Stimulated activated naive B cell treated with anti-CD40 and anti-IgM and Interleukin-4, amounts not matched to agents 10 μg/mL and 1 μg/mL and 100 μg/mL, for 72 hours (primary cell): ENCODE measurements around the gene EPS8L2.
A peak's percentile ranks its signal among the peaks of the same experiment; 100 is the strongest.

Experiments used
- ATAC-seq, 2 donors: fragments of 150-1000 bp; cut with Tn5 transposase; replicated peaks; 2 replicates each; pipeline ENCODE4 v1.10.0; 2021; ENCODE audit warnings: moderate library complexity in 1 of 2
- DNase-seq: peaks from one replicate; pipeline ENCODE4 v3.0.0; 2021
- H3K27ac Mint-ChIP-seq: one replicate; pipeline ENCODE4 v1.8.0; 2022; ENCODE audit warnings: mild to moderate bottlenecking, mixed read lengths
- H3K27me3 Mint-ChIP-seq, 2 donors: one replicate each; pipeline ENCODE4 v1.8.0; 2022; ENCODE audit warnings: mixed read lengths in 2 of 2
- H3K36me3 Mint-ChIP-seq, 2 donors: one replicate each; pipeline ENCODE4 v1.8.0; 2022; ENCODE audit warnings: mixed read lengths in 2 of 2, mild to moderate bottlenecking in 1 of 2
- H3K4me1 Mint-ChIP-seq, 2 donors: one replicate each; pipeline ENCODE4 v1.8.0; 2022; ENCODE audit warnings: mixed read lengths in 2 of 2, mild to moderate bottlenecking in 1 of 2
- H3K4me3 Mint-ChIP-seq, 2 donors: one replicate each; pipeline ENCODE4 v1.8.0; 2022; ENCODE audit warnings: mild to moderate bottlenecking in 2 of 2, mixed read lengths in 2 of 2, moderate library complexity in 1 of 2
- H3K9me3 Mint-ChIP-seq, 2 donors: one replicate each; pipeline ENCODE4 v1.8.0; 2022; ENCODE audit warnings: mixed read lengths in 2 of 2, mild to moderate bottlenecking in 1 of 2

The EPS8L2 gene

DNA sequence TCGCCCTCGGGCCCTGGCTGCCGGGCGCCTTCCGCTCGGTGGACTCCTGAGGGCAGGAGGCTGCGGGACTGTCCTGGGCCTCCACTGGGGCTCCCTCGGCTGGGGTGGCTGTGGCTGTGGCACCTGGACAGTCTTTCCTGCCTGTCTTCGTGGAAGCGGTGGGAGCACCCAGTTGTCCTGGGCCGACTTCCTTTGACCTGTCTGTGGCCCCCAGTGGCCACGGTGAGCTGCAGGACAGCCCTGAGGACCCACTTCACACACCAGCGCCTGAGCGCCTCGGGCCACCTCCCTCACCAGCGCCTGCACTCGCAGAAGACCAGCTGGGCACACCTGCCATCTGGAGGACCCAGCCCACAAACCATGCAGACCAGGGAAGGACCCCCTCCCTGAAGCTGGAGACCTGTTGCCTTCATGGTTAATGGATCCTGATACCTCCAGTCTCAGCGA lies 1.8 kb upstream of the EPS8L2 start:
- H3K27me3 Mint-ChIP-seq, result peaks cover 16% of the 10 kb centered on the region in 2 donors
- ATAC-seq (no peak), DNase-seq (no peak)
- H3K36me3 Mint-ChIP-seq, result peaks cover 19 to 21% of the 10 kb centered on the region in 2 donors
- H3K27ac Mint-ChIP-seq, result no peak overlapping the region
- no peak overlapping the region for H3K4me3 Mint-ChIP-seq
- peaks cover 10 to 33% of the 10 kb centered on the region in 2 donors for H3K4me1 Mint-ChIP-seq
- no peaks in the 10 kb centered on the region for H3K9me3 Mint-ChIP-seq

DNA sequence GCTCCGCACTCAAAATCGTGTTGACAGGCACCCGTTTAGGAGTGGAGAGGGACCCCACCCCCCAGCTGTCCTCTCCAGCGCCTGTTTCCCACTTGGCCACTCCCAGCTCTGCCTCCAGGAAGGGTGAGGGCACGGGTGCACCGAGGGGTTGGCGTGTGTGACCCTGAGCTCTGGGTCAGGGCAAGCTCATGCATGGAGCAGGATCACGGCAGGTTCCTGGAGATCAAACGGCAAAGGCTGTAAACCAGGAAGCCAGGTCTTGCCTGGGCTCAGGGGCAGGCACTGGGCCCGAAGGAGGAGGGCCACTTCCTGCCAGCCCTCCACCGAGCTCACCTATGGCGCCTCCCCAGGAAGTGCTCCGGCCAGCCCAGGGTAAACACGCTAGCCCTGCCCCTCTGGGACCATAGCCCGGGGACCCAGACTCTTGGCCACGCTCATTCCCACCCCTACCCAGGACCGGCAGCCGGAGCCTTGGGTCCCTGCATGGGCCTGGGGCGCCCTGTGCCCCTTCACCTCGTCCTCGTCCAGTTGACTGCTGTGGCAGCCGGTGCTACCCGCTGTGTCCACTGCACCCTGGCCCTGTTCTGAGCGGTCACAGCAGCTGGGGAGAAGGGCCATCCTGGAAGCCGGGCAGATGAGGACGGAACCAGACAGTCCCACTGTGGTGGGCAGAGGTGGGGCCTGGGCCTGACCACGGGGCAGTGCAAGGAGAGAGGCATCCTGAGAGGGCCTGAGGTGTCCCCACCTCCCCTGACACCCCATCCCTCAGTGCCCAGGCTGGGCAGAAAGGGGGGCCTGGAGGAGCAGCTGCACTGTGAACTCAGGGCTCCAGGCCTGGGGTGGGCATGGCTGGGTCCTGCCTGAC lies 1.0 kb upstream of the EPS8L2 start:
- H3K9me3 Mint-ChIP-seq, result no peaks in the 10 kb centered on the region
- H3K27me3 Mint-ChIP-seq, result peaks cover 16 to 19% of the 10 kb centered on the region in 2 donors
- ATAC-seq (peak in 1 of 2 donors; percentile 4), DNase-seq (no peak)
- peaks cover 7 to 28% of the 10 kb centered on the region in 2 donors for H3K4me1 Mint-ChIP-seq
- peak overlapping the region; percentile 71 to 75 for H3K4me3 Mint-ChIP-seq
- no peak overlapping the region for H3K27ac Mint-ChIP-seq
- peaks cover 14 to 20% of the 10 kb centered on the region in 2 donors for H3K36me3 Mint-ChIP-seq

DNA sequence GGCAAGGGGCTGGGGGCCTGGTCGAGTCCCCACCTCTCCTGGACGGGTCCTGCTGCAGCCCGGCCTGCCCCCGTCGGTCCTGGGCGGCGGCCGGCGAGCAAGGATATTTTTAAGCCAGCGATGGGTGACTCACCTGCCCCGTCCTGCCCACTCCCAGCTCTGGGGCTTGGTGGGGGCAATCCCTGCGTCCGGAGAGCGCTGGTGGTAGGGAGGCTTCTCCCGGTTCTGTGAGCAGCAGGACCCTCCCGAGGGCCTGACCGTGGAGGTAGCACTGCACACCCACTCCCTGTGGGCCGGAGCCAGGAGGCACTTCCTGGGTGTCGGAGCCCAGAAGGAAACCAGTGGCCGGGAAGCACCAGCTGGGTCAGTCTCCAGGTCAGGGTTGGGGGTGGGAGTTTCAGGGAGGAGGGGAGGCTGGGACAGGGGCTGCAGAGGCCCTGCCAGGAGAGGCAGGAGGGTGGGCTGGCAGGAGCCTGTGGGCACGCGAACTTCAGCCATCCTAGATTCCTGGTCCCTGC lies 467 bp downstream of the EPS8L2 start:
- peaks cover 8 to 14% of the 10 kb centered on the region in 2 donors for H3K36me3 Mint-ChIP-seq
- peaks cover 14 to 31% of the 10 kb centered on the region in 2 donors for H3K4me1 Mint-ChIP-seq
- H3K9me3 Mint-ChIP-seq, result no peaks in the 10 kb centered on the region
- H3K4me3 Mint-ChIP-seq, result peak overlapping the region; percentile 46 to 50
- H3K27me3 Mint-ChIP-seq, result peaks cover 29 to 34% of the 10 kb centered on the region in 2 donors
- H3K27ac Mint-ChIP-seq, result no peak overlapping the region
- ATAC-seq (peak; percentile 41 to 43), DNase-seq (no peak)

DNA sequence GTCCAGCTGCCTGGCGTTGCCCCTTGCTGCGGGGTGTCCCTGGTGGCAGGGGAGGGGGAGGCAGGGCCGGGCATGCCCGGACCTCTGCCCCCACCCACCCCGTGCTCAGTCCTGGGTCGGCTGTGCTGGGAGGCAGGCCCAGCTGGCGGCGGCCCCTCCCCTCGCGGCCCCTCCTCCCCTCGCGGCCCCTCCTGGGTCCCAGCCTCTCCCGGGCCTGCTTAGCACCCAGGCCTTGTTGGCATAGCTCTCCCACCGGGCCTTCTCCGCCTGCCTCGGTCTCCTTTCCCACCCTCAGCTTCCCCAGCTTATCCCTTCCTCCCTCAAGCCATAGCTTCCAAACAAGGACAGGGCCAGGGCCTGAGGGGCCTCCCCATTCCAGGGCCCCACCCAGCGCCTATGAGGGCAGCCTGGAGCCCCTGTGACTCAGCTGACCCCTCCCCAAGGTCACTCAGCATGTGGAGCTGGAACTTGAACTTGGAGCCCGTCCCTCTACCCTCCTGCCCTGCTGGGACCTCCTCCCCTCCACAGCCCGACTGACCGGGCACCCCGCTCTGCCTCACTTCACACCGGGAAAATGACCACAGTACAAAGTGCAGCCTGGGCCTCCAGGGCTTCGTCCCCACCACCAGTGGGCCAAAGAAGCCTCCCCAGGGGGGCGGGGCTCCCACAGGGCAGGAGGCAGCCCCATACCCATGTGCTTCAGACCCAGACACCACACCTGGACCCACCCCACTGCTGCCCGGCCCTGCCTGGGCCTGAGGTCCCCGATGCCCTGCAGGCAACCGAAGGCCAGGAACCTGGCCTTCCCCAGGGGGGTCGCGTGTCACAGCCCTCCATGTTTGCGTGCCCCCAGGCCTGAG lies 1.2 kb downstream of the EPS8L2 start:
- Mint-ChIP-seq H3K36me3 (peaks cover 3 to 11% of the 10 kb centered on the region in 2 donors), H3K27ac (peak overlapping the region; percentile 37), H3K4me1 (peaks cover 14 to 31% of the 10 kb centered on the region in 2 donors), H3K9me3 (no peaks in the 10 kb centered on the region), H3K27me3 (peaks cover 29 to 37% of the 10 kb centered on the region in 2 donors), H3K4me3 (peak overlapping the region; percentile 50)
- DNase-seq (no peak), ATAC-seq (peak; percentile 15 to 18)

DNA sequence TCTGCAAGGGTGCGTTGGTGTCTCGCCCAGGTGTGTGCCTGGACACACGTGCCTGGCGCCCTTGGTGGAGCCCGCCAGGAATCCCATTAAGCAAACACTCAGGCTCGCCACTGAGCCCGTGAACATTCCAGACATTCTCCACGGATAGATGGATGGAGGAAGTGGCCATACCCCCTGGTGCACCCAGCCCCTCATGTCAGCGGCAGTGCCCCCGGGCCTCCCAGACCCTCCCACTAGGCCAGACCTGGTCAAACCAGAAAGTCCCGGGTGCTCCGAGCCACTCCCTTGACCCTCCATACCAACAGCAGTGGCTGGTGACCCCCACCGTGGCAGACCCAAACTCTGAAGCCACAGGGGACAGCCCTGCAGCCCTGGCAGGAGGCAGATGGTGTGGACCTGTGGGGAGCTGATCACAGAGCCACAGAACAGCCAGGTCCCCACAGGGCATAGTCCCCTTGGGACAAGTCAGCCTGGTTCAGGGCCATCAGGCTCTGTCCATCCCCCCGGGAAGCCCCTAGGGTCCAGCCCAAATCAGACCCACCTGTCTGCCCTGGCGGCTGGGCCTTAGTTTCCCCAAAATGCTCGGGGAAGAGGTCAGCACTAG lies 1.9 kb downstream of the EPS8L2 start:
- DNase-seq (no peak), ATAC-seq (no peak)
- H3K27ac Mint-ChIP-seq, result peak overlapping the region; percentile 37
- peak overlapping the region in 1 of 2 donors; percentile 50 for H3K4me3 Mint-ChIP-seq
- H3K4me1 Mint-ChIP-seq, result peaks cover 14 to 31% of the 10 kb centered on the region in 2 donors
- H3K27me3 Mint-ChIP-seq, result peaks cover 29 to 37% of the 10 kb centered on the region in 2 donors
- no peaks in the 10 kb centered on the region for H3K9me3 Mint-ChIP-seq
- peaks cover 3 to 4% of the 10 kb centered on the region in 2 donors for H3K36me3 Mint-ChIP-seq

DNA sequence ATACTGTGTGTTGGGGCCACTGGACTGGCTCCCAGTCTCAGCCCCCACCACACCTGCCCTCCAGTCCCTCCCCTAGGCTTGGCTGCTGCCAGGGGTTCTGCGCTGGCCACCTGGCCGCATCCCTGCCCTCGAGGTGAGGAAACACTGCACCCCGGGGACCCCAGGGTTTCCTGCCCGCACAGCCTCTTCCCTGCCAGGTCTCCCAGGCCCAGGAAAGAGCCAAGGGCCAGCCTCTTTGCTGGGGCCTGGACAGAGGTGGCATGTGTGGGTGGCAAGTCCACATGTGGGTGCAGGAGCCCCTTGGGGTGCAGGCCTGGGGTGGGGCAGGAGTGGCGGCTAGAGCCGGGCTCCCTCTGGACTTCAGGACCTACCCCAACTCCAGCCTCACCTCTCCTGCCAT lies 2.5 kb downstream of the EPS8L2 start:
- no peak for ATAC-seq
- peaks cover 29 to 43% of the 10 kb centered on the region in 2 donors for H3K27me3 Mint-ChIP-seq

DNA sequence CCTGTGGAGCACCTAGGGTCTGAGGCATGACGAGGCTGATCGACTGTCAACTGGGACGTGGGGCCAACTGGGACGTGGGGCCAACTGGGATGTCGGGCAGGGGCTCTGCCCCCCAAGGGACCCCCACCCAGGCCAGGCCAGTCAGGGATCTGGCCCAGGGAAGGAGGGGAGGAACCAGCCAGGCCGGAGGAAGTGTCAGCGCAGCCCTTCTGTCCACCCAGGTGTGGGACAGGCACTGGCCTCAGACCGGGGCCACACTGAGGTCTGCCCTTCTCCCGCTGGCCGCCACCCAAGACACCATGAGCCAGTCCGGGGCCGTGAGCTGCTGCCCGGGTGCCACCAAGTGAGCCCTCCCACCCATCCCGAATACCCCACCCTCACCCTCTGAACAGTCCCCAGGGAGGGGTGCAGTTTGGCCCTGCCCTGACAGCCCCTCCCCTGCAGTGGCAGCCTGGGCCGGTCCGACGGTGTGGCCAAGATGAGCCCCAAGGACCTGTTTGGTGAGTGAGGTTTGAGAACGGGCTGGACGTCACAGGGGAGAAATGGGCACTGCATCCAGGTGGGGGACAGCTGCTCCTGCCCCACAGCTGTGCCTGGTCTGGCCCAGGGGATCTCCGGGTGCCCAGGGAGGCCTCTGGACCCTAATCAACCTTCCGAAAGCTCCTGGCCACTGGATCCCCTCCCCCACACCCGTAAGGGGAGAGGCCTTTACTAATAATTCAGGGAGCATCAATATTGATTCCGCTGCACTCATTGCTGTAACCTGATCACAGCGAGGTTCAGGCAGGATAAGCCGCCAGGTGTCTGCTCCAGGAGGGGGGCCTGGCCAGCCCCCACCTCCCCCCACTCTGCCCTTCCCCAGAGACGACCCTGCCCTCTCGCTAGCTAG lies 3.3 kb downstream of the EPS8L2 start:
- Mint-ChIP-seq H3K9me3 (no peaks in the 10 kb centered on the region), H3K4me3 (no peak overlapping the region), H3K27me3 (peaks cover 34 to 50% of the 10 kb centered on the region in 2 donors), H3K4me1 (peaks cover 14 to 31% of the 10 kb centered on the region in 2 donors), H3K36me3 (peaks cover 3% of the 10 kb centered on the region in 2 donors), H3K27ac (no peak overlapping the region)
- no peak for DNase-seq
- ATAC-seq, result no peak

More for the DNA sequence above, 2.5 kb downstream of the EPS8L2 start:
- Mint-ChIP-seq H3K27ac (no peak overlapping the region), H3K4me3 (no peak overlapping the region), H3K36me3 (peaks cover 3 to 4% of the 10 kb centered on the region in 2 donors), H3K4me1 (peaks cover 14 to 31% of the 10 kb centered on the region in 2 donors), H3K9me3 (no peaks in the 10 kb centered on the region)
- no peak for DNase-seq

DNA sequence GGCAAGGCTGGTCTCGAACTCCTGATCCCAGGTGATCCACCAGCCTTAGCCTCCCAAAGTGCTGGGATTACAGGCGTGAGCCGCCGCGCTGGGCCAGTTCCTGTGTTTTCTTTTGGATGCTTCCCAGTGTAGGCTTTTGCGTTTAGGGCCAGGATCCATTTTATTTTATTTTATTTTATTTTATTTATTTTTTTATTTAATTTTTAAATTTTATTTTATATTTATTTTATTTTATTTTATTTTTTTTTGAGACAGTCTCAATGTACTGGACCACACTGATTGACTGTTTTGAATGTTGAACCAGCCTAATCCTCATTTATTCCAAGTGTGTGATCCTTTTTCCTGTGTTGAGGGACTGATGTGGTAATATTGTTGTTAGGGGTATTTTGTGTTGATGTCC lies 8.4 kb downstream of the EPS8L2 start:
- Mint-ChIP-seq H3K36me3 (peaks cover 0 to 2% of the 10 kb centered on the region in 2 donors), H3K27me3 (peaks cover 26 to 45% of the 10 kb centered on the region in 2 donors), H3K4me3 (no peak overlapping the region), H3K27ac (no peak overlapping the region), H3K9me3 (peaks cover 0 to 4% of the 10 kb centered on the region in 2 donors), H3K4me1 (peaks cover 12 to 16% of the 10 kb centered on the region in 2 donors)
- ATAC-seq (no peak), DNase-seq (no peak)

DNA sequence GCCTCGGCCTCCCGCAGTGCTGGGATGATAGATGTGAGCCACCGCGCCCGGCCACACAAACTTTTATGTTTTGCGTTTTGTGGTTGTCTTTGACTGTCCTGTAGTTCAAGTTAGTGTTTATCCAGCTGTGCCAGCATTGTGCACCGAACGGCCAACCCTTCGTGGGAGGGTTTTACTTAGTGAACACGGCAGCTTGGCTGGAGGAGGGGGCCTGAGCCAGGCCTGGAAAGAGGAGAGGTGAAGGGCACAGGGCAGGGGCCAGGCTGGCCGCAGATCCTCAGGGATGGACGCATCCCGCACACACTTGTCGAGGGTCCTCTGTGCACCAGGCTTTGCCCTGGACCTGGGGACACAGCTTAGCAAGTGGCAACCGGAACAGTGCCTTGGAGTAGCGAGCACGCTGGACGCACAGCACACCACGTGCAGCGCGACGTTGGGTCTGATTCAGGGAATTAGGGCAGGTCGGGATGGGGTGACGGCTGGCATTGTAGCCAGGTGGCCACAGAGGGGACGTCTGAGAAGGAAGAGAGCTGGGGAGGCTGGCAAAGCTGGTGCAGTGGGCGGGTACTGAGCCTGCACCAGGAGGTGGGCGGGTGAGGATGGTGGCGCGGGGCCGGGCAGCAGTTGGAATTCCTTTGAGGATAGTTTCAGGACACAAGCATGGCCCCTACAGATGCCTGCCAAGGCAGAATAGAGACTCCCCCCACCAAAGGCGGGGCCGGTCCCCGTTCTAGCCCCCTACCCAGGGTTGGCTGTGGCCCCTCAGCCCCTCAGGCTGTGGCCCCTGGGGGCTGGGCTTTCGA lies 13.4 kb downstream of the EPS8L2 start:
- DNase-seq, result no peak

DNA sequence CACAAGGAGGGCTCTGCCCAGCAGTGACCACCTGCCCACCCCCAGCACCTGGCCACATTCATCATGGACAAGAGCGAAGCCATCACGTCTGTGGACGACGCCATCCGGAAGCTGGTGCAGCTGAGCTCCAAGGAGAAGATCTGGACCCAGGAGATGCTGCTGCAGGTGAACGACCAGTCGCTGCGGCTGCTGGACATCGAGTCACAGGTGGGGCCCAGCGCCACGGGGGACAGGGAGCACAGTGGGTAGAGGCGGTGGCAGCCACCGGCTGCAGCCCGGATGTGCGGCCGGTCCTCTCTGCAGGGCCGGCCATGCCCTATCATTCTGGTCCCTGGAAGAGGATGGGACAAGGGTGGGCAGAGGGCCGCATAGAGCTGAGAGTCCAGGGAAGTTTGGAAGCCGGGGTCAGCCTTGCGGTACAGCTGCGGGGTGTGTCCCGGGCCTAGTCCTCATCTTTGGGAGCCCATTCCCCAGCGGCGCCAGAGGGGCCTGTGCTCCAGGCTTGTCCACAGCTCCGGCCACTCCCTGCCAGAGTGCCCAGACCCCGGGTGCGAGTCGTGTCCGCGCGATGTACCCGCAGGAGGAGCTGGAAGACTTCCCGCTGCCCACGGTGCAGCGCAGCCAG lies 14.1 kb downstream of the EPS8L2 start:
- Mint-ChIP-seq H3K9me3 (peaks cover 0 to 2% of the 10 kb centered on the region in 2 donors), H3K4me3 (peak overlapping the region; percentile 43 to 82), H3K27me3 (peaks cover 6 to 39% of the 10 kb centered on the region in 2 donors), H3K27ac (no peak overlapping the region), H3K4me1 (peaks cover 17 to 29% of the 10 kb centered on the region in 2 donors), H3K36me3 (peaks cover 0 to 2% of the 10 kb centered on the region in 2 donors)
- ATAC-seq (no peak), DNase-seq (no peak)

More for the DNA sequence above, 13.4 kb downstream of the EPS8L2 start:
- no peak for ATAC-seq
- no peak overlapping the region for H3K27ac Mint-ChIP-seq
- H3K27me3 Mint-ChIP-seq, result peaks cover 10 to 37% of the 10 kb centered on the region in 2 donors
- peaks cover 17 to 28% of the 10 kb centered on the region in 2 donors for H3K4me1 Mint-ChIP-seq
- peaks cover 0 to 2% of the 10 kb centered on the region in 2 donors for H3K36me3 Mint-ChIP-seq
- peaks cover 0 to 4% of the 10 kb centered on the region in 2 donors for H3K9me3 Mint-ChIP-seq
- peak overlapping the region; percentile 43 to 47 for H3K4me3 Mint-ChIP-seq

DNA sequence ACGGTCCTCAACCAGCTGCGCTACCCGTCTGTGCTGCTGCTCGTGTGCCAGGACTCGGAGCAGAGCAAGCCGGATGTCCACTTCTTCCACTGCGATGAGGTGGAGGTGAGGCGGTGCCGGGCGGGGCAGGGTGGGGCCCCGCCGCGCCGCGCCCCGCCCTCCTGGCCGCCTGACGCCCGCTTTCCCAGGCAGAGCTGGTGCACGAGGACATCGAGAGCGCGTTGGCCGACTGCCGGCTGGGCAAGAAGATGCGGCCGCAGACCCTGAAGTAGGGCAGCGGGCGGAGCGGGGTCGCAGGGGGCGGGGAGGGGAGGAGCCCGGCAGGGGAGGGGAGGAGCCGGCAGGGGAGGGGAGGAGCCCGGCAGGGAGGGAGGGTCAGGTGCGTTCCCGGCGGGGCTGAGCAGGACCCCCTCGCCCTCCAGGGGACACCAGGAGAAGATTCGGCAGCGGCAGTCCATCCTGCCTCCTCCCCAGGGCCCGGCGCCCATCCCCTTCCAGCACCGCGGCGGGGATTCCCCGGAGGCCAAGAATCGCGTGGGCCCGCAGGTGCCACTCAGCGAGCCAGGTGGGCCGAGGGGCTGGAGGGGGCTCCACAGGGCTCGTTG lies 14.7 kb downstream of the EPS8L2 start:
- ATAC-seq, result peak in 1 of 2 donors; percentile 56
- Mint-ChIP-seq H3K4me1 (peaks cover 19 to 34% of the 10 kb centered on the region in 2 donors), H3K9me3 (no peaks in the 10 kb centered on the region), H3K27ac (no peak overlapping the region), H3K27me3 (peaks cover 6 to 42% of the 10 kb centered on the region in 2 donors), H3K4me3 (peak overlapping the region; percentile 80 to 82), H3K36me3 (no peaks in the 10 kb centered on the region)
- no peak for DNase-seq
